Measurements from ENCODE around the gene PPP3CA. TPM values are rescaled to one million over a fixed set of nuclear protein-coding genes. Genes with fewer than 3 reads are reported as not detected.

Gene PPP3CA
- polyA plus RNA-seq, 1 donor (not counting 4 experiments of a cell fraction or from before 2014, with no cell fraction given), result 43.3 TPM

- H4K20me1 ChIP-seq (ENCODE audit: control insufficient read depth, extremely low read depth, insufficient read depth, low read length), result peaks cover 15% of the 10 kb centered on the region
- no peak for FAIRE-seq
- peaks cover 80% of the 10 kb centered on the region for H3K79me2 ChIP-seq (ENCODE audit: control insufficient read depth, insufficient read depth, low read length)
These were observed 55.1 kb downstream of the PPP3CA start for GRCh38 chr4:101292214-101292613.

GRCh38 chr4:101291198-101291597, 56.1 kb downstream of the PPP3CA start:
- Histone ChIP-seq H3K9me1 (ENCODE audit: control insufficient read depth, extremely low read depth, insufficient read depth, low read length) (peaks cover 2% of the 10 kb centered on the region), H3K36me3 (ENCODE audit: control insufficient read depth in 2 of 2, extremely low read depth in 1 of 2, insufficient read depth in 2 of 2, low read length in 2 of 2) (no peaks in the 10 kb centered on the region), H3K4me3 (ENCODE audit: control insufficient read depth in 2 of 3, extremely low read depth in 1 of 3, insufficient read depth in 2 of 3, low read depth in 1 of 3, low read length in 3 of 3) (no peak overlapping the region), H3K9me3 (ENCODE audit: control insufficient read depth, low read depth, low read length) (no peaks in the 10 kb centered on the region), H3K27me3 (ENCODE audit: control insufficient read depth, extremely low read depth, insufficient read depth, low read length) (no peaks in the 10 kb centered on the region), H4K20me1 (ENCODE audit: control insufficient read depth, extremely low read depth, insufficient read depth, low read length) (peaks cover 15% of the 10 kb centered on the region), H3K4me2 (ENCODE audit: control insufficient read depth, extremely low read depth, insufficient read depth, low read depth, low read length) (no peak overlapping the region), H2AFZ (ENCODE audit: control insufficient read depth, low read length) (no peak overlapping the region), H3K9ac (ENCODE audit: control insufficient read depth, extremely low read depth, insufficient read depth, low read length) (no peak overlapping the region), H3K27ac (ENCODE audit: control insufficient read depth, insufficient read depth, low read length) (no peak overlapping the region), H3K4me1 (ENCODE audit: control insufficient read depth, extremely low read depth, insufficient read depth, low read length) (no peaks in the 10 kb centered on the region), H3K79me2 (ENCODE audit: control insufficient read depth, insufficient read depth, low read length) (peaks cover 79% of the 10 kb centered on the region)
- TF ChIP-seq CTCF (optimal IDR thresholded peaks at IDR 0.05 in 1 of 3, IDR thresholded peaks at IDR 0.05 in 1 of 3, conservative IDR thresholded peaks at IDR 0.05 in 1 of 3; ENCODE audit: extremely low read depth in 1 of 3, insufficient read depth in 2 of 3, low read length in 3 of 3), result no peak
- no peak for TF ChIP-seq EZH2 (IDR thresholded peaks at IDR 0.05; ENCODE audit: low read length)
- dilution Hi-C loops (cut with MboI; ENCODE audit: extremely low pct_ligation_motif_present, low sequenced_read_pairs), result no loop called here
- no peak for FAIRE-seq
- DNase-seq (ENCODE audit: low read depth, low spot score), result no peak

More at GRCh38 chr4:101292214-101292613, 55.1 kb downstream of the PPP3CA start:
- Histone ChIP-seq H3K4me3 (ENCODE audit: control insufficient read depth in 2 of 3, extremely low read depth in 1 of 3, insufficient read depth in 2 of 3, low read depth in 1 of 3, low read length in 3 of 3) (no peak overlapping the region), H3K4me2 (ENCODE audit: control insufficient read depth, extremely low read depth, insufficient read depth, low read depth, low read length) (no peak overlapping the region), H3K4me1 (ENCODE audit: control insufficient read depth, extremely low read depth, insufficient read depth, low read length) (no peaks in the 10 kb centered on the region), H2AFZ (ENCODE audit: control insufficient read depth, low read length) (no peak overlapping the region), H3K27me3 (ENCODE audit: control insufficient read depth, extremely low read depth, insufficient read depth, low read length) (no peaks in the 10 kb centered on the region), H3K27ac (ENCODE audit: control insufficient read depth, insufficient read depth, low read length) (no peak overlapping the region), H3K9me3 (ENCODE audit: control insufficient read depth, low read depth, low read length) (no peaks in the 10 kb centered on the region), H3K9me1 (ENCODE audit: control insufficient read depth, extremely low read depth, insufficient read depth, low read length) (peaks cover 2% of the 10 kb centered on the region), H3K9ac (ENCODE audit: control insufficient read depth, extremely low read depth, insufficient read depth, low read length) (no peak overlapping the region), H3K36me3 (ENCODE audit: control insufficient read depth in 2 of 2, extremely low read depth in 1 of 2, insufficient read depth in 2 of 2, low read length in 2 of 2) (no peaks in the 10 kb centered on the region)
- DNase-seq (ENCODE audit: low read depth, low spot score), result no peak
- dilution Hi-C loops (cut with MboI; ENCODE audit: extremely low pct_ligation_motif_present, low sequenced_read_pairs), result no loop called here
- no peak for TF ChIP-seq EZH2 (IDR thresholded peaks at IDR 0.05; ENCODE audit: low read length)
- TF ChIP-seq CTCF (optimal IDR thresholded peaks at IDR 0.05 in 1 of 3, IDR thresholded peaks at IDR 0.05 in 1 of 3, conservative IDR thresholded peaks at IDR 0.05 in 1 of 3; ENCODE audit: extremely low read depth in 1 of 3, insufficient read depth in 2 of 3, low read length in 3 of 3), result no peak
